GM12875 (cell line): Measurements from ENCODE around the gene DOC2B.
"Not testable (repeated sequence)": the region's sequence is repeated elsewhere in the genome, so short reads cannot be mapped to it uniquely, and the experiment has no call there.

ENCODE experiments used
- H3K4me3 ChIP-seq: one replicate; pipeline ENCODE4 v1.5.1; 2011; ENCODE audit warnings: low read depth, low read length, control low read depth
- CTCF ChIP-seq: IDR thresholded peaks from 2 replicates; pipeline ENCODE4 v1.5.1; 2011; ENCODE audit warnings: low read depth, mild to moderate bottlenecking, control low read depth, inconsistent platforms, low read length, moderate library complexity, borderline replicate concordance; ENCODE audit not compliant: insufficient read depth

DOC2B gene

GRCh38 chr17:226108-227077 is 44.9 kb upstream of the DOC2B start:
- no peak overlapping the region for H3K4me3 ChIP-seq
- no peak for TF ChIP-seq CTCF

- H3K4me3 ChIP-seq: no peak overlapping the region
- TF ChIP-seq CTCF: no peak
Measured at GRCh38 chr17:225551-225950, 44.1 kb upstream of the DOC2B start.

GRCh38 chr17:224576-224975 is 43.1 kb upstream of the DOC2B start:
- not testable (repeated sequence) for H3K4me3 ChIP-seq

GRCh38 chr17:223723-224471 is 42.4 kb upstream of the DOC2B start:
- no peak overlapping the region for H3K4me3 ChIP-seq
- TF ChIP-seq CTCF: no peak

GRCh38 chr17:222172-222571 is 40.7 kb upstream of the DOC2B start:
- TF ChIP-seq CTCF: no peak
- no peak overlapping the region for H3K4me3 ChIP-seq

GRCh38 chr17:219696-220095 is 38.2 kb upstream of the DOC2B start:
- no peak for TF ChIP-seq CTCF
- no peak overlapping the region for H3K4me3 ChIP-seq

- no peak for TF ChIP-seq CTCF
- no peak overlapping the region for H3K4me3 ChIP-seq
Measured at GRCh38 chr17:218432-219110, 37.1 kb upstream of the DOC2B start.
